ENCODE results near the gene ZSCAN22. TPM values are rescaled to one million over a fixed set of nuclear protein-coding genes. Genes with fewer than 3 reads are reported as not detected.
A peak's percentile ranks its signal among the peaks of the same experiment; 100 is the strongest.
"Not testable (repeated sequence)": the region's sequence is repeated elsewhere in the genome, so short reads cannot be mapped to it uniquely, and the experiment has no call there.

Gene ZSCAN22
- total RNA-seq, 2 experiments from 2014 or later, result 2.6 to 2.9 TPM

GRCh38 chr19:58305932-58306323 lies 20.9 kb upstream of the ZSCAN22 start:
- intact Hi-C loops (cut with micrococcal nuclease), result loop anchor here (5.0 kb wide), 1 partner anchor 81 kb away; the partner anchor contains the start of gene RPS5
- CTCF ChIA-PET, result interaction anchor here (0.9 to 1.2 kb wide), 3 partner anchors 58 to 214 kb away, joined by 3 to 5 read pairs (median 4); partner anchors contain the start of gene ZBTB45
- DNase-seq, result peak; percentile 12

GRCh38 chr19:58307736-58308135 lies 19.1 kb upstream of the ZSCAN22 start:
- CTCF ChIA-PET, result interaction anchor here (0.7 to 1.6 kb wide), 3 partner anchors 19 to 206 kb away, joined by 3 to 4 read pairs (median 3); partner anchors contain the start of gene ZSCAN22
- Mint-ChIP-seq H3K27ac (peak overlapping the region; percentile 58), H3K9me3 (peaks cover 3% of the 10 kb centered on the region), H3K27me3 (no peaks in the 10 kb centered on the region), H3K36me3 (ENCODE audit: low read depth) (peaks cover 74% of the 10 kb centered on the region), H3K4me3 (no peak overlapping the region), H3K4me1 (ENCODE audit: low read depth) (peaks cover 40% of the 10 kb centered on the region)
- no peak for TF ChIP-seq CTCF (IDR thresholded peaks at IDR 0.05)
- POLR2A ChIA-PET, result no interaction called here
- ATAC-seq (no peak), DNase-seq (no peak)
- intact Hi-C loops (cut with micrococcal nuclease), result loop anchor here (5.0 kb wide), 1 partner anchor 80 kb away; the partner anchor contains the start of gene RPS5

More at GRCh38 chr19:58305932-58306323, 20.9 kb upstream of the ZSCAN22 start:
- Mint-ChIP-seq H3K4me3 (peak overlapping the region; percentile 84), H3K36me3 (ENCODE audit: low read depth) (peaks cover 72% of the 10 kb centered on the region), H3K4me1 (ENCODE audit: low read depth) (peaks cover 40% of the 10 kb centered on the region), H3K9me3 (peaks cover 3% of the 10 kb centered on the region), H3K27me3 (no peaks in the 10 kb centered on the region), H3K27ac (peak overlapping the region; percentile 95)
- POLR2A ChIA-PET, result interaction anchor here (0.8 to 2.3 kb wide), 5 partner anchors 8 to 56 kb away, joined by 4 to 6 read pairs (median 5); no protein-coding TSS in a partner anchor
- no peak for TF ChIP-seq CTCF (IDR thresholded peaks at IDR 0.05)
- ATAC-seq, result no peak

- H3K27me3 Mint-ChIP-seq, H3K9me3 Mint-ChIP-seq, H3K4me3 Mint-ChIP-seq, ATAC-seq, POLR2A ChIA-PET, H3K27ac Mint-ChIP-seq: not testable (repeated sequence)
- DNase-seq, result peak; percentile 30
- peak; percentile 54 for TF ChIP-seq CTCF (IDR thresholded peaks at IDR 0.05)
- CTCF ChIA-PET, result interaction anchor here (1.0 to 1.9 kb wide), 2 partner anchors 16 to 209 kb away, joined by 3 to 5 read pairs; partner anchors contain the start of genes ZBTB45 and ZSCAN22
- intact Hi-C loops (cut with micrococcal nuclease), result loop anchor here (5.0 kb wide), 1 partner anchor 83 kb away; the partner anchor contains the start of gene ZNF544
- Mint-ChIP-seq H3K4me1 (ENCODE audit: low read depth) (peaks cover 33% of the 10 kb centered on the region), H3K36me3 (ENCODE audit: low read depth) (peaks cover 86% of the 10 kb centered on the region)
Measured at GRCh38 chr19:58310685-58311084, 16.1 kb upstream of the ZSCAN22 start.

GRCh38 chr19:58311345-58311865 lies 15.4 kb upstream of the ZSCAN22 start:
- no peak for DNase-seq
- H3K4me3 Mint-ChIP-seq, result no peak overlapping the region
- intact Hi-C loops (cut with micrococcal nuclease), result loop anchor here (5.0 kb wide), 1 partner anchor 84 kb away; the partner anchor contains the start of gene ZNF544
- H3K36me3 Mint-ChIP-seq (ENCODE audit: low read depth), result peaks cover 85% of the 10 kb centered on the region
- CTCF ChIA-PET, result interaction anchor here (1.0 kb wide), 1 partner anchor 15 kb away, joined by 3 read pairs; the partner anchor contains the start of gene ZSCAN22
- POLR2A ChIA-PET, result interaction anchor here (1.2 kb wide), 1 partner anchor 15 kb away, joined by 3 read pairs; no protein-coding TSS in a partner anchor
- no peaks in the 10 kb centered on the region for H3K27me3 Mint-ChIP-seq
- H3K9me3 Mint-ChIP-seq, result no peaks in the 10 kb centered on the region
- ATAC-seq, result no peak
- no peak overlapping the region for H3K27ac Mint-ChIP-seq
- no peak for TF ChIP-seq CTCF (IDR thresholded peaks at IDR 0.05)
- peaks cover 28% of the 10 kb centered on the region for H3K4me1 Mint-ChIP-seq (ENCODE audit: low read depth)

- intact Hi-C loops (cut with micrococcal nuclease), result no loop called here
- Mint-ChIP-seq H3K9me3 (no peaks in the 10 kb centered on the region), H3K4me3 (no peak overlapping the region), H3K4me1 (ENCODE audit: low read depth) (no peaks in the 10 kb centered on the region), H3K27me3 (no peaks in the 10 kb centered on the region), H3K27ac (no peak overlapping the region), H3K36me3 (ENCODE audit: low read depth) (peaks cover 50% of the 10 kb centered on the region)
- no peak for DNase-seq
- CTCF ChIA-PET, result no interaction called here
- no peak for ATAC-seq
- no peak for TF ChIP-seq CTCF (IDR thresholded peaks at IDR 0.05)
- POLR2A ChIA-PET, result no interaction called here
Measured at GRCh38 chr19:58315580-58315979, 11.2 kb upstream of the ZSCAN22 start.

Data from activated CD8-positive, alpha-beta T cell treated with anti-CD3 and anti-CD28 coated beads for 36 hours (primary cell).